Adrenal gland (tissue), 12 donors: ENCODE results near the gene POU6F1. TPM values are rescaled to one million over a fixed set of nuclear protein-coding genes. Genes with fewer than 3 reads are reported as not detected.

Experiments used
- DNase-seq, 7 donors: peaks; one replicate each; pipeline ENCODE4 v3.0.0-alpha.2; 2019 to 2020
- H3K27ac ChIP-seq, 5 donors: fragments of 200-600 bp; sonication (generic) in 4 of 5; 1 replicate in 3 of 5; 2 replicates in 2 of 5; pipeline versions ENCODE4 v1.5.1 to v1.8.0; 2016 to 2020; ENCODE audit warnings: mild to moderate bottlenecking in 1 of 5
- H3K27me3 ChIP-seq: fragments of 200-600 bp; 2 replicates; pipeline ENCODE4 v1.8.0; 2021
- H3K36me3 ChIP-seq, 2 donors: fragments of 200-600 bp; replicated peaks in 1 of 2; 1 replicate in 1 of 2; 2 replicates in 1 of 2; pipeline versions ENCODE4 v1.5.1 to v1.8.0; 2018 to 2022
- H3K4me1 ChIP-seq, 2 donors: fragments of 200-600 bp; replicated peaks in 1 of 2; 1 replicate in 1 of 2; 2 replicates in 1 of 2; pipeline versions ENCODE4 v1.5.1 to v1.8.0; 2018 to 2021
- H3K4me3 ChIP-seq, 4 donors: fragments of 200-600 bp; sonication (generic) in 3 of 4; one replicate each; pipeline ENCODE4 v1.5.1; 2016 to 2018
- H3K9me3 ChIP-seq, 3 donors: fragments of 200-600 bp; sonication (generic) in 1 of 3; replicated peaks in 1 of 3; 1 replicate in 2 of 3; 2 replicates in 1 of 3; pipeline versions ENCODE4 v1.5.1 to v1.8.0; 2016 to 2021
- POLR2A ChIP-seq, 2 donors: fragments of 450-650 bp; IDR thresholded peaks; one replicate each; pipeline ENCODE4 v1.6.1; 2017; ENCODE audit warnings: antibody characterized with exemption in 2 of 2, mild to moderate bottlenecking in 2 of 2, moderate library complexity in 1 of 2
- WGBS, 4 donors: extraction: QIAGEN DNeasy Blood & Tissue Kit in 2 of 4; methylation state at CpG; one replicate each; pipeline versions ENCODE4 v1.1.5 to v1.1.7; 2013 to 2017; 5-methylcytosine and 5-hydroxymethylcytosine counted together
- intact Hi-C, 2 donors: fragments of 100-400 bp; cut with DNase I; formaldehyde crosslinking; loops; one replicate each; pipeline versions ENCODE4 v1.14.1 to v1.15.0; 2022 to 2023
- polyA plus RNA-seq, 3 donors: library from polyadenylated mRNA; stranded (reverse); fragments of 200-250 nt in 2 of 3; fragments of 350-450 nt in 1 of 3; fragmentation: Illumina TruSeq in 1 of 3; extraction: RNeasy Lipid Tissue Mini Kit (QIAGEN cat#74804) in 1 of 3; gene quantifications; one replicate each; pipeline ENCODE4 v1.2.3, GENCODE V29; 2013 to 2014
- total RNA-seq, 9 donors: library from RNA; depleted of rRNA in 4 of 9; stranded (reverse); fragments of >200 nt in 4 of 9; fragments of 120-200 nt in 1 of 9; fragmentation: NEBNext Ultra II Directional in 1 of 9; extraction: Animal tissue kit (Norgen Biotek cat#: 25700) in 1 of 9; gene quantifications; one replicate each; pipeline versions ENCODE4 v1.1.0 to v1.2.4, GENCODE V29; 2013 to 2023
- TF ChIP-seq, protein P1 (sequence below), 6 experiments: fragments of 450-650 bp in 4 of 6; fragments of 200-600 bp in 2 of 6; sonication (generic) in 1 of 6; IDR thresholded peaks; 1 replicate in 5 of 6; 2 replicates in 1 of 6; pipeline versions ENCODE4 v1.5.1 to v1.8.0; 2016 to 2021; ENCODE audit warnings: antibody characterized with exemption in 6 of 6, mild to moderate bottlenecking in 2 of 6, moderate library complexity in 1 of 6
- donor health status: healthy with polysubstance abuse.
- donor health status: Bipolar disorder and iron deficiency.
- donor health status: DM: yes; HTN: yes; CAD: no.
- donor health status: DM: no; HTN: no; CAD: no.
- donor health status: DM: no; HTN: no; CAD: no.
- donor health status: DM: yes; HTN: yes; CAD: no.

Gene POU6F1
- total and polyA plus RNA-seq, 12 donors = 2.2 to 19.3 (median 10.6) TPM

DNA sequence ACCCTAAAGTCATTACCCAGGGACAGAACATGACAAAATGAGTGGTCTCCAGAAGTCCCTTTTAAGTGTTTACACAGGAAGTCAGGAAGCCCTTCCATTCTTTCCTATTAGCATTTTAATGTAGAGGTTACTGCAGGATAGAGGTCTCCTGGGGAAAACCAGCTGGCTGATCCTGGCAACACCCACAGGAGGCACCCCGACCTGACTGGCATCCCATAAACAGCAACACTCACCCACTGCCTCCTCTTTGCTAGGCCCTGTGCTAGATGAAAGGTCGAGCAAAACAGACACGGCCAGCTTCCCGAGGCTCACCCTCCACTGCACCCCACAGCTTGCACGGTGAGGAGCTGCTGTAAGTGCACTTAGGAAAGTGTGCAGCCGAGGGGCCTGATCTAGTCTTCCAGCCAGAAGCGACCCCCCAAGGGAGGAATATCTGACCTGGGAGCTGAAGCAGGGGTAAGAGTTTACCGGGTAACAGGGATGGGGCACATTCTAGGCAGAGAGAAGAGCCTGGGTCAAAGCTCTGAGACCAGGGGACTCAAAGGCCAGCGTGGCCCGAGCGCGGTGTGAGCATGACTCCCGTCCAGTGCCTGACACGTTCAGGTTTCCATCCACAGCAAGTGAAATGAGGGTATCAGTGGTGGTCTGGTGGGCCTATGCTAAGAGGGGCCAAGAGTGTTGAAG lies 29.8 kb upstream of the POU6F1 start:
- no peak for TF ChIP-seq POLR2A (IDR thresholded peaks at IDR 0.05)
- DNase-seq = no peak
- Histone ChIP-seq H3K4me1 (peaks cover 0 to 18% of the 10 kb centered on the region in 2 donors), H3K4me3 (no peak overlapping the region), H3K27me3 (no peaks in the 10 kb centered on the region), H3K27ac (peak overlapping the region in 1 of 5 donors; percentile 20), H3K9me3 (no peaks in the 10 kb centered on the region), H3K36me3 (peaks cover 0 to 19% of the 10 kb centered on the region in 2 donors)
- intact Hi-C loops = no loop called here
- WGBS, 4 donors = 71 to 78% (median 73%) methylated on average over 9 to 14 of the region's 14 CpGs

DNA sequence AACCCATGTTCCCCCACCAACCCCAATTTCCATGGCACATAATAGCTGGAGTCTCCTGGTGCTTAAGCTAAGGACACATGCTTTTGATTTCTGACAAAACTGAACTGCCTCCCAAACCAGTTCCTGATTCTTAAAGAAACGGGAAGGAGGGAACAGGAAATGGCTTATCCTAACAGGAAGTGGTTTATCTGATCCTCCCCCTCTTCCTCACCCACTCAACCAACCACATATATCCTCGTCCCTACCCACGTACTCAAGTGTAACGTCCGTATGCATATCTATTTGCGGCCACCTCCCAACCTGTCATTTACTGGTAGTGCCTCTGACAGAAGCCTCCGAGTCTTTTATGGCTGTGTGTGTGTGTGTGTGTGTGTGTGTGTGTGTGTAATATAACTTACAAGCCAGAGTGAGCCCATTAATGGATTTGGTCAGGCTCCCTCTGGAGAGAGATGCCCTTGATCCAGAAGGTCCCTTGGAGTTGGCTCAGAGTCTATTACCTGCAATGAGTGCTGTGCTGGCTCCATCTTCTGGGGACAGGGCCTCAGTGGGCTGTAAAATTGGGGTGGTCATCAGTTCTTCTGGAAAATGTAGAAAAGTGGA lies 28.5 kb upstream of the POU6F1 start:
- Histone ChIP-seq H3K27me3 (no peaks in the 10 kb centered on the region), H3K4me3 (no peak overlapping the region), H3K36me3 (peaks cover 0 to 32% of the 10 kb centered on the region in 2 donors), H3K9me3 (no peaks in the 10 kb centered on the region), H3K4me1 (peaks cover 0 to 20% of the 10 kb centered on the region in 2 donors), H3K27ac (peak overlapping the region in 3 of 5 donors; percentile 32 to 76 (median 52))
- no peak for TF ChIP-seq POLR2A (IDR thresholded peaks at IDR 0.05)
- TF ChIP-seq, protein P1, sequence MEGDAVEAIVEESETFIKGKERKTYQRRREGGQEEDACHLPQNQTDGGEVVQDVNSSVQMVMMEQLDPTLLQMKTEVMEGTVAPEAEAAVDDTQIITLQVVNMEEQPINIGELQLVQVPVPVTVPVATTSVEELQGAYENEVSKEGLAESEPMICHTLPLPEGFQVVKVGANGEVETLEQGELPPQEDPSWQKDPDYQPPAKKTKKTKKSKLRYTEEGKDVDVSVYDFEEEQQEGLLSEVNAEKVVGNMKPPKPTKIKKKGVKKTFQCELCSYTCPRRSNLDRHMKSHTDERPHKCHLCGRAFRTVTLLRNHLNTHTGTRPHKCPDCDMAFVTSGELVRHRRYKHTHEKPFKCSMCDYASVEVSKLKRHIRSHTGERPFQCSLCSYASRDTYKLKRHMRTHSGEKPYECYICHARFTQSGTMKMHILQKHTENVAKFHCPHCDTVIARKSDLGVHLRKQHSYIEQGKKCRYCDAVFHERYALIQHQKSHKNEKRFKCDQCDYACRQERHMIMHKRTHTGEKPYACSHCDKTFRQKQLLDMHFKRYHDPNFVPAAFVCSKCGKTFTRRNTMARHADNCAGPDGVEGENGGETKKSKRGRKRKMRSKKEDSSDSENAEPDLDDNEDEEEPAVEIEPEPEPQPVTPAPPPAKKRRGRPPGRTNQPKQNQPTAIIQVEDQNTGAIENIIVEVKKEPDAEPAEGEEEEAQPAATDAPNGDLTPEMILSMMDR (IDR thresholded peaks at IDR 0.05) = no peak
- DNase-seq = peak in 4 of 7 donors; percentile 26 to 59 (median 52)
- WGBS, 4 donors = 26 to 59% (median 44%) methylated on average over 7 of the region's 7 CpGs
- intact Hi-C loops = no loop called here

DNA sequence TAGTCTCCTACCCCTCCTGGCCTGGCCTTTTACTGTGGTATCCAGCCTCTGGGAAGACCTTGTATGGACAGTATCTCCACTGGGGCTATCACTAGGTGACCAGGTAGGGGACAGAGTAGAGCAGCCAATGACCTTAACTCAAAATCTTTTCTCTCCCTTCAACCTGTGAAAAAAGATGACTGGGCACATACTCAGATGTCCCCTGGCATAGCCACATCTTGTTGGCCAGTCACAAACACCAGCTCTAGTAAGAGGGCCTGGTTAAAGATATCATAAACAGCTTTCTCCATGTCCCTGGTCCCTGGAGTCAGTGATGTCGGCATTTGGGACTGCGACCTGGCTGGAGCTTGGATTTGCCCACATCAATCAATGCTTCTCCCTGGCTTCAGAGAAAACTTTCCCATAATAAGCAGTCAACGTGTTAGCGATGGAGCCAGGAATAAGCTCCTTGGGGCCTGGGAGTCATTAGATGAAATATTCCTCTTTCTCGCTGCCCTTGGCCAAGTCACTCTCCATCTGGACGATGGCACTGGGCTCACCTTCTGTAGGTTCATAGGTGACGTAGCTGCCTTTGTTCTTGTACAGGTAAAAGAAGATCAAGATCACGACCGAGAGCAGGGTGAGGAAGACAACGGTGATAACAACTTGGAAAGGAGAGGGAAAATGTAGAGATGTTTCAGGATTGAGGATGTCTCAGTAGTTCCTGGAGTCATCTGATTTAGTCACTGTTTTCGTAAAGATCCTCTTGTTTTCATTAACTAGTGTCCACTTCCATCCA lies 27.8 kb upstream of the POU6F1 start:
- intact Hi-C loops = no loop called here
- 83 to 93% (median 90%) methylated on average over 11 of the region's 11 CpGs for WGBS, 4 donors
- no peaks in the 10 kb centered on the region for H3K9me3 ChIP-seq
- TF ChIP-seq, protein P1 (IDR thresholded peaks at IDR 0.05) = no peak
- TF ChIP-seq POLR2A (IDR thresholded peaks at IDR 0.05) = no peak
- H3K4me3 ChIP-seq = no peak overlapping the region
- H3K27ac ChIP-seq = peak overlapping the region in 2 of 5 donors; percentile 52 to 76
- peaks cover 0 to 27% of the 10 kb centered on the region in 2 donors for H3K4me1 ChIP-seq
- H3K36me3 ChIP-seq = peaks cover 0 to 39% of the 10 kb centered on the region in 2 donors
- DNase-seq = no peak
- H3K27me3 ChIP-seq = no peaks in the 10 kb centered on the region

DNA sequence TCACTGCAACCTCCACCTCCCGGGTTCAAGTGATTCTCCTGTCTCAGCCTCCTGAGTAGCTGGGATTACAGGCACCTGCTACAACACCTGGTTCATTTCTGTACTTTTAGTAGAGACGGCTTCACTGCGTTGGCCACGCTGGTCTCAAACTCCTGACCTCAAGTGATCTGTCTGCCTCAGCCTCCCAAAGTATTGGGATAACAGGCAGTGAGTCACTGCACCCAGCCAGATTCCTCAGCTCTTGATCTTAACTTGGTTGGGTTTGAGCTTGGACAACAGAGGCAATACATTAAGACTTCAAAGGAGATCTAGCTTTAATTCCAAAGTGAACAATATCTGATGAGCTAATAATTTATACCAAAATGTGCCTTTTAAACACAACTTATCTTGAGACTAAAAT lies 26.4 kb upstream of the POU6F1 start:
- no peak for DNase-seq
- 90 to 98% (median 95%) methylated on average over 4 of the region's 4 CpGs for WGBS, 4 donors
- H3K27ac ChIP-seq = no peak overlapping the region
- no peaks in the 10 kb centered on the region for H3K9me3 ChIP-seq
- intact Hi-C loops = no loop called here
- peaks cover 8 to 36% of the 10 kb centered on the region in 2 donors for H3K4me1 ChIP-seq
- H3K4me3 ChIP-seq = no peak overlapping the region
- H3K36me3 ChIP-seq = peaks cover 0 to 43% of the 10 kb centered on the region in 2 donors
- no peak for TF ChIP-seq POLR2A (IDR thresholded peaks at IDR 0.05)
- TF ChIP-seq, protein P1 (IDR thresholded peaks at IDR 0.05) = no peak
- H3K27me3 ChIP-seq = no peaks in the 10 kb centered on the region
